NB4 (cell line): ENCODE results near the gene GYPC.

Source experiments
- CTCF ChIP-seq: IDR thresholded peaks from one replicate; pipeline ENCODE4 v1.5.1; 2012; ENCODE audit warnings: low read depth, low read length
- MAX ChIP-seq: IDR thresholded peaks from 2 replicates; pipeline ENCODE4 v1.6.1; 2011; ENCODE audit warnings: low read depth, low read length
- MYC ChIP-seq: IDR thresholded peaks from 2 replicates; pipeline ENCODE4 v1.6.1; 2011; ENCODE audit warnings: low read depth, low read length
- POLR2A ChIP-seq: IDR thresholded peaks from 2 replicates; pipeline ENCODE4 v1.6.1; 2011; ENCODE audit warnings: mild to moderate bottlenecking; ENCODE audit not compliant: insufficient read length; ENCODE audit errors: extremely low read depth

- TF ChIP-seq CTCF = no peak
- no peak for TF ChIP-seq POLR2A
- no peak for TF ChIP-seq MAX
- no peak for TF ChIP-seq MYC
Measured at GRCh38 chr2:126662621-126663020, 6.7 kb downstream of the GYPC start.
